Endothelial cell (in vitro differentiated cells): ENCODE results near the gene NCK1. TPM values are rescaled to one million over a fixed set of nuclear protein-coding genes. Genes with fewer than 3 reads are reported as not detected.
"Not testable (repeated sequence)": the region's sequence is repeated elsewhere in the genome, so short reads cannot be mapped to it uniquely, and the experiment has no call there.

ENCODE experiments used
- DNase-seq: peaks from one replicate; pipeline ENCODE4 v3.0.0; 2021; ENCODE audit warnings: low spot score
- H3K27ac Mint-ChIP-seq: one replicate; pipeline ENCODE4 v1.8.0; 2021; ENCODE audit warnings: mixed read lengths, inconsistent platforms; ENCODE audit not compliant: unreplicated experiment
- H3K27me3 Mint-ChIP-seq: one replicate; pipeline ENCODE4 v1.8.0; 2021; ENCODE audit warnings: mild to moderate bottlenecking, moderate library complexity, mixed read lengths, inconsistent platforms; ENCODE audit not compliant: unreplicated experiment
- H3K36me3 Mint-ChIP-seq: one replicate; pipeline ENCODE4 v1.8.0; 2021; ENCODE audit warnings: mild to moderate bottlenecking, low read depth, mixed read lengths, inconsistent platforms; ENCODE audit not compliant: unreplicated experiment
- H3K4me1 Mint-ChIP-seq: one replicate; pipeline ENCODE4 v1.8.0; 2021; ENCODE audit warnings: mild to moderate bottlenecking, mixed read lengths, inconsistent platforms; ENCODE audit not compliant: unreplicated experiment
- H3K4me3 Mint-ChIP-seq: one replicate; pipeline ENCODE4 v1.8.0; 2021; ENCODE audit warnings: mild to moderate bottlenecking, mixed read lengths, inconsistent platforms; ENCODE audit not compliant: unreplicated experiment
- H3K9me3 Mint-ChIP-seq: one replicate; pipeline ENCODE4 v1.8.0; 2021; ENCODE audit warnings: mixed read lengths, inconsistent platforms; ENCODE audit not compliant: unreplicated experiment
- total RNA-seq: library from RNA; stranded (reverse); fragmentation: NEBNext Ultra II Directional; extraction: Animal tissue kit (Norgen Biotek cat#: 25700); gene quantifications from one replicate; pipeline ENCODE4 v1.2.1, GENCODE V29; 2021; ENCODE audit not compliant: unreplicated experiment
- TF ChIP-seq, protein P1 (sequence below): fragments of 200-600 bp; sonication (generic); IDR thresholded peaks from one replicate; pipeline ENCODE4 v1.5.0; 2021; ENCODE audit warnings: antibody characterized with exemption; ENCODE audit not compliant: unreplicated experiment

The NCK1 gene
- total RNA-seq, 1 donor from 2014 or later: 53.9 TPM

DNA sequence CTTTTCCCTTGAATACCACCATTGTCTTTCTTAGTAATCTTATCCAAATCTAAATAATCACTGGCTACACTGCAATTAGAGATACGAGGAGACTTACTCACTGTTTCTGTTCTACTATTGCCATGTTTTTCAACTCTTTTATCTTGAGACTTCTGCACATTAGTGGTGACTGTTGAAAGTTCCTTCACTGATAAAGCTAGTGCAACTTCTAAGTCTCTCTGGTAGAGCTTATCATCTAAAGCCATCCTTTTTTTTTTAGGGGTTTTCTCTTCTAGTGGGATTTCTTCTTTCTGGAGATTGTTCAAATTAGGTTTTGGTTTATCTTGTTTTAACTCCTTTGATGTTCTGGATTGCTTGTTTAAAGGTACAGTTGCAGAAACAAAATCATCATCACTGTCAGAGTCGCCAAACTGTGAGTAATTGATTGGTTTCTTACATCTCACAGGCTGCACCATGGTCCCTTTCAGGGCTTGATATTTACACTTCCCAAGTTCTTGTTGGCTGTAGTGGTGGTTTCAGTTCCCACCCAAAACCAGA, 37.7 kb downstream of the NCK1 start:
- TF ChIP-seq, protein P1, sequence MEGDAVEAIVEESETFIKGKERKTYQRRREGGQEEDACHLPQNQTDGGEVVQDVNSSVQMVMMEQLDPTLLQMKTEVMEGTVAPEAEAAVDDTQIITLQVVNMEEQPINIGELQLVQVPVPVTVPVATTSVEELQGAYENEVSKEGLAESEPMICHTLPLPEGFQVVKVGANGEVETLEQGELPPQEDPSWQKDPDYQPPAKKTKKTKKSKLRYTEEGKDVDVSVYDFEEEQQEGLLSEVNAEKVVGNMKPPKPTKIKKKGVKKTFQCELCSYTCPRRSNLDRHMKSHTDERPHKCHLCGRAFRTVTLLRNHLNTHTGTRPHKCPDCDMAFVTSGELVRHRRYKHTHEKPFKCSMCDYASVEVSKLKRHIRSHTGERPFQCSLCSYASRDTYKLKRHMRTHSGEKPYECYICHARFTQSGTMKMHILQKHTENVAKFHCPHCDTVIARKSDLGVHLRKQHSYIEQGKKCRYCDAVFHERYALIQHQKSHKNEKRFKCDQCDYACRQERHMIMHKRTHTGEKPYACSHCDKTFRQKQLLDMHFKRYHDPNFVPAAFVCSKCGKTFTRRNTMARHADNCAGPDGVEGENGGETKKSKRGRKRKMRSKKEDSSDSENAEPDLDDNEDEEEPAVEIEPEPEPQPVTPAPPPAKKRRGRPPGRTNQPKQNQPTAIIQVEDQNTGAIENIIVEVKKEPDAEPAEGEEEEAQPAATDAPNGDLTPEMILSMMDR: no peak
- no peaks in the 10 kb centered on the region for H3K9me3 Mint-ChIP-seq
- H3K36me3 Mint-ChIP-seq: peaks cover 19% of the 10 kb centered on the region
- no peak for DNase-seq
- no peak overlapping the region for H3K4me3 Mint-ChIP-seq
- no peak overlapping the region for H3K27ac Mint-ChIP-seq
- H3K4me1 Mint-ChIP-seq: peaks cover 21% of the 10 kb centered on the region
- peaks cover 3% of the 10 kb centered on the region for H3K27me3 Mint-ChIP-seq

DNA sequence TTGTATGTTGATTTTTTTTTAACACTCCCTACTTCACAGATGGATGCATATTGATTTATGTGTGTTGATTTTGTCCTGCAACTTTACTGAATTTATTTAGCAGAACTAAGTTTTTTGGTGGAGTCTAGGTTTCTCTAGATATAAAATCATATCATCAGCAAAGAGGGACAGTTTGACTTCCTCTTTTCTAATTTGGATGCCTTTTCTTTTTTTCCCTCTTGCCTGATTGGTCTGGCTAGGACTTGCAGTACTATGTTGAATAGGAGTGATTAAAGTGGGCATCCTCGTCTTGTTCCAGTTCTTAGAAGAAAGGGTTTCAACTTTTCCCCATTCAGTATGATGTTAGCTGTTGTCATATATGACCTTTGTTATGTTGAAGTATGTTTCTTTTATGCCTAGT, 38.7 kb downstream of the NCK1 start:
- H3K4me3 Mint-ChIP-seq, H3K27me3 Mint-ChIP-seq, H3K9me3 Mint-ChIP-seq, H3K27ac Mint-ChIP-seq, DNase-seq: not testable (repeated sequence)
- H3K36me3 Mint-ChIP-seq: peaks cover 19% of the 10 kb centered on the region
- H3K4me1 Mint-ChIP-seq: peaks cover 21% of the 10 kb centered on the region

DNA sequence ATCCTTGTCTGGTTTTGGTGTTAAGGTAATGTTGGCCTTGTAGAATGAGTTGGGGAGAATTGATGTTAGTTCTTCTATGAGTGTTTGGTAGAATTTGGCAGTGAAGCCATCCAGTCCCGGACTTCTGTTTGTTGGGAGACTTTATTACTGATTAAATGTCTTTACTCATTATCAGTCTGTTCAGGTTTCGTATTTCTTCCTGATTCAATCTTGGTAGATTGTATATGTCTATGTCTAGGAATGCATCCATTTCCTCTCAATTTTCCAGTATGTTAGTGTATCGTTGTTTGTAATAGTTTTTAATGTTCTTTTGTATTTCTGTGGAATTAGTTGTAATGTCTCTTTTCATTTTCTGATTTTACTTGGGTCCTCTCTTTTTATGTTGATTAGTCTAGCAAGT, 39.4 kb downstream of the NCK1 start:
- TF ChIP-seq, protein P1: no peak
- peaks cover 19% of the 10 kb centered on the region for H3K36me3 Mint-ChIP-seq
- H3K27me3 Mint-ChIP-seq: peaks cover 5% of the 10 kb centered on the region
- H3K4me3 Mint-ChIP-seq: no peak overlapping the region
- H3K9me3 Mint-ChIP-seq: no peaks in the 10 kb centered on the region
- H3K4me1 Mint-ChIP-seq: peaks cover 21% of the 10 kb centered on the region
- no peak overlapping the region for H3K27ac Mint-ChIP-seq
- no peak for DNase-seq

DNA sequence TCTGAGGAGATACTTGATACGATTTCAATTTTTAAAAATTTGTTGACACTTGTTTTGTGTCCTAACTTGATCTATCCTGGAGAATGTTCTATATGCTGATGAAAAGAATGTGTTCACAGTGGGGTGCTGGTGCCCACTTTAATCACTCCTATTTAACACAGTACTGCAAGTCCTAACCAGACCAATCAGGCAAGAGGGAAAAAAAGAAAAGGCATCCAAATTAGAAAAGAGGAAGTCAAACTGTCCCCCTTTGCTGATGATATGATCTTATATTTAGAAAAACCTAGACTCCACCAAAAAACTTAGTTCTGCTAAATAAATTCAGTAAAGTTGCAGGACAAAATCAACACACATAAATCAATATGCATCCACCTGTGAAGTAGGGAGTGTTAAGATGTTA, 40.5 kb downstream of the NCK1 start:
- not testable (repeated sequence) for DNase-seq, H3K9me3 Mint-ChIP-seq, H3K4me3 Mint-ChIP-seq, H3K27me3 Mint-ChIP-seq, H3K27ac Mint-ChIP-seq
- Mint-ChIP-seq H3K36me3 (peaks cover 19% of the 10 kb centered on the region), H3K4me1 (peaks cover 30% of the 10 kb centered on the region)

DNA sequence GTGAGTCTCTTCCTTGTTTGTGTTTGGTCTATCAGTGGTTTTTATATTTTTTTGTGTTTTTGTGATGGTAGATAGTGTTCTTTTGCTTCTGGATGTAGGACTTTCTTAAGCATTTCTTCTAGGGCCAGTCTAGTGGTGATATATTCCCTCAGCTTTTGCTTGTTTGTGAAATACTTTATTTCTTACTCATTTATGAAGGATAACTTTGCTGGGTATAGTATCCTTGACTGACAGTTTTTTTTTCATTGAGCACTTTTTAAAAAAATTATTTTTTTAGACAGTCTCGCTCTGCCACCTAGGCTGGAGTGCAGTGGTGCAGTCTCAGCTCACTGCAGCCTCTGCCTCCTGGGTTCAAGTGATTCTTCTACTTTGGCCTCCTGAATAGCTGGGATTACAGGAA, 41.9 kb downstream of the NCK1 start:
- Mint-ChIP-seq H3K9me3 (no peaks in the 10 kb centered on the region), H3K27ac (no peak overlapping the region), H3K4me3 (no peak overlapping the region), H3K36me3 (peaks cover 16% of the 10 kb centered on the region), H3K27me3 (peaks cover 10% of the 10 kb centered on the region), H3K4me1 (peaks cover 36% of the 10 kb centered on the region)
- no peak for DNase-seq
- TF ChIP-seq, protein P1: no peak

DNA sequence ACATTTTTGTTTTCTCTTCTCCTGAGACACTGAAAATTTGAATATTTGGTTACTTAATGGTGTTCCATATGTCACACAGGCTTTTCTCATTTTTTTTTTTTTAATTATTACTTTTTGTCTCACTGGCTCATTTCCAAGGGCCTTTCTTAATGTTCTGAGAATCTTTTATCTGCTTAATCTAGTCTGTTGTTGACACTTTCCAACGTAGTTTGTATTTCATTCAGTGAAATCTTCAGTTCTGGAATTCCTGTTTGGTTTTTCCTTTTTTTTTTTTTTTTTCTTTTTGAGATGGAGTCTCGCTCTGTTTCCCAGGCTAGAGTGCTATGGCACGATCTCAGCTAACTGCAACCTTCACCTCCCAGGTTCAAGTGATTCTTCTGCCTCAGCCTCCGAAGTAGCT, 42.7 kb downstream of the NCK1 start:
- Mint-ChIP-seq H3K4me3 (no peak overlapping the region), H3K36me3 (peaks cover 11% of the 10 kb centered on the region), H3K27me3 (peaks cover 8% of the 10 kb centered on the region), H3K9me3 (no peaks in the 10 kb centered on the region), H3K27ac (no peak overlapping the region), H3K4me1 (peaks cover 37% of the 10 kb centered on the region)
- TF ChIP-seq, protein P1: no peak
- no peak for DNase-seq
